Measurements from ENCODE around the gene AGXT2.
A peak's percentile ranks its signal among the peaks of the same experiment; 100 is the strongest.

The AGXT2 gene

DNA sequence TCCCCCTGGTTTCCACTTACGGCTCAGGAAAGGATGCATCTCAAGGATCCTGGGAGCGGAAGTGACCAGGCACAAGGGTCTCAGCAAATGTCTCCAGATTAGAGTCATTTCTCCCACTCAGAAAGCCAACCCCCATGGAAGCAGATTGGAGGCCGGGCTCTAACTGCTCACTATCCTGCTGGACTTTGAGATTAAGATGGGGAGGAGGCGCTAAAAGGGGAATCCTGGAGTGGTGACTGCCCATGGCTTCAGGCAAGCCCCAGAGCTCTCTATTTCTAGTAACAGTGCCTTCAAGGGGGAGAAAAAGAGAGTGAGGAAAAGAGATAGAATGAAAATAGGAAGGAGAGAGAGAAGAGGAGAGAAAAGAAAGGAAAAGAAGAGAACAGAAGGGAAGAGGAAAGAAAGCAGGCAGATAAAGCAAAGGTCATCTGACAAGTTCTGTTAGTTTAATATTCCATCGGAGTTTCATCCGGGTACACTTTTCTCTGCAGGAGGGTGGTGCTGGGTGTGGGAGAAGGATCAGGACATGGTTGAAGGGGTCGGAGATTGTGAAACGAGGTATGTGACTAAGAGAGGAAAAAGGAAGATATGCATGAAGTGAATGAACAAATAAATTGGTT, at the start of gene AGXT2:
AGXT2 (minus strand) TSS at position 165 of the 620 bp plus-strand sequence; CDS start at position 108, 57 bp downstream.
- no peak for DNase-seq (ENCODE audit: low read depth)

DNA sequence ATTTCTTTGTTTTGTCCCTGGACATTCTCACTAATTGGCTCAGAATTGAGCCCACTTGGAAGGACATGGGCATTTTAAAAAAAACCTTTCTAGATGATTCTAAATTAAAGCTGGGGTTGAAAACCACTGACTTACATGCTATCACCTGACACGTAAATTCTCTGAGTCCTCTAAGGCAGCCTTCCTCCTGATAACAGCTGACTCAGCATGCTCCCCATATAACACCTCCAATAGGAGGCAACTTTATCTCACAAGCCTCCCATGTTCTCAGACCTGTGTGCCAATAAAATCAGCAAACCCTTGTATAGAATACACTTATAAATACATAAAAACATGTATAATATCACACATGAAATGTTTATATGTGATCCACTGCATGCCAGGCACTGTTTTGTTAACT, 49.2 kb upstream of the AGXT2 start:
- DNase-seq (ENCODE audit: low read depth), result no peak

GRCh38 chr5:35096216-35096615, 48.5 kb upstream of the AGXT2 start:
- peak; percentile 38 for DNase-seq (ENCODE audit: low read depth)

- no peak for DNase-seq (ENCODE audit: low read depth)
These were observed 47.6 kb upstream of the AGXT2 start for GRCh38 chr5:35095366-35095765.

DNA sequence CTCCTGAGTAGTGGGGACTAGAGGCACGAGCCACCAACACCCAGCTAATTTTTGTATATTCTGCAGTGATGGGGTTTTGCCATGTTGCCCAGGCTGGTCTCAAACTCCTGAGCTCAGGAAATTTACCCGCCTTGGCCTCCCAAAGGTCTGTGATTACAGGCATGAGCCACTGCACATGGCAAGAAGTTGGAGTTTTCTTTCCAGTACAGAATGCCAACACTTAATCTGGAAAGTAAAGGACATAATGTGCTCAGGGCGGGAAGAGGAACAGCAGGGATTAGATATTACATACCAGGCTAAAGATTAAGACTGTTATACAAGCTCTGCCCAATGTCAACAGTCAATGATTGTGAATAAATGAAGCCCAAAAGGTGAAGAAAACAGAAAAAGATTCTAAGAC, 47.2 kb upstream of the AGXT2 start:
- no peak for DNase-seq (ENCODE audit: low read depth)

DNA sequence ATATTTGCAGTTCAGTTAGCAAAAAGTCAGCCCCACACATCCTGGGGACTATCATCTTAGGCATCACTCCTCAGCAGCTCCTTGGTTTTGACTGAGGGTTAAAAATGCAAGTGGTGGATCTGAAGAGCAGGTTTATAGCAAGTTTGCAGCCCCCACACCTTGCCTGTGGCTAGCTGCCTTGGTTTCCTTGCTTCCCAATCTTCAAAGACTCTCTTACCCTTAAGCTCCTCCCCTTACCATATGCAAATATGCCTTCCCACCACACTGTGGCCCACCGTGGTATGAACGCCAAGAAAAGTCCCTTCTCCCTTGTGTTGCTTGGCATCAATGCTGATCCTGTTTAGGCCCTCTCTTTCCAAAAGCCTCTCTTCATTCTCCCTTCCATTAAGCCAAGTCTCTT, 45.0 kb upstream of the AGXT2 start:
- no peak for DNase-seq (ENCODE audit: low read depth)

- DNase-seq (ENCODE audit: low read depth), result no peak
These were observed 44.0 kb upstream of the AGXT2 start for GRCh38 chr5:35091704-35092103.

DNA sequence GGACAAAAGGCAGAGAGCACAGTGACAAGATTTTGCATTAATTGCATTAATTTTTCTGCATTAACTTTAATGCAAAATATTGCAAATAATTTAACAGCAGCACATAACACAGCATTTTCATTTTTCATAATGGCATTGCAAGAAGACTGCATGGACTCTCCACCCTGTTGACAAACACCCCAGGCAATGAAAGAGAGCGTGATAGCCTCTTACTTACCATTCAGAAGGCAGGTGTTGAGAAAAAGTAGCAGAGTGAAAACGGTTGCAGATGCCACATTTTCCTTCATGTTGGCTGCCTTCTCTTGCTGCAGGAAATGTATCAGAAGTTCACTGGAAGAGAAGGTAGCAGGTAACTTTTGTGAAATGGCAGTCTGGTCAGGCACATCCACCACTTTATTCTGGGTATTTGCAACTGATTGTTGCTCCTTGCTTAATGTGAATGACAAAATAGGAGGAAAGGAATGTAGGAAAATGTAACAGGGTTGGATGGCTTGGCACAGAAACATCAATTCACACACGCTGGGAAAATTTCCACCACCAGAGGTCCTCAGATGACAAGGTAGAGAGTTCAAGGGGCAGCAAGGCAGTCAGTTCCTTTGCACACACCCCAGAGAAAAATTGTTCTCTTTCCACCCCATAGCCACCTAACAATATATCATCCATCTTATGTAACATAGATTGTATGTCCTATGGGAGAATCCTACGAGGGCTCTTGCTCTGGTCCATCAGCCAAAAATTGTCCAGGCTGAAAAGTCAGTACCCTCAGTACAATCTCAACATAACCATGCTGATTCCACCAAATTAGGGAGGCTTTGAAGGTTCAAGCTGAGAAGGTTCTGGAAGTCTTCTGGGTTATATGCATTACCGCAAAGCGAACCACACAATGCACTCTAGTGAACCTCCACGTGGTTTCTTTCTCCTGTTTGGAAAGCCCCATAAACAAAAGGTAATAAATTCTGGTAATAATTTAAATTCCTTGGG, 41.9 kb upstream of the AGXT2 start:
- peak; percentile 77 for DNase-seq (ENCODE audit: low read depth)

DNA sequence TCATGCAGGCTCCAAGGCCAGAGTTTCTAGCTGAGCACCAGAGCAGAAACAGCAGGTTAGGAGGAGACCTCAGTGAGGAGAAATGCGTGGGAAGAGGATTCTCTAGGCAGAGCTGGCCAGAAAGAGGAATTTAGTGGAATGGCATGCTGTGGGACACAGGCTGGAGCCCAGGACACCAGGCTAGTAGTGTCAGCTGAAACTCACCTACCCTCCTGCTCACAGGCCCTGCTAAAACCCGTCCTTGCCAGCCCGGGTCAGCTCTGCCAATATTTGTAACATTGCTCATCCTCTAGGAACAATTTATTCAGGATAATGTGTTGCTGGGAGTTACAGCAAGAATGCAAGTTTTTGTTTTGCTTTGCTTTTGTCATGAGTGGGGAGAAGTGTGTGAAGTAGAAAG, 40.2 kb upstream of the AGXT2 start:
- DNase-seq (ENCODE audit: low read depth), result peak; percentile 40

DNA sequence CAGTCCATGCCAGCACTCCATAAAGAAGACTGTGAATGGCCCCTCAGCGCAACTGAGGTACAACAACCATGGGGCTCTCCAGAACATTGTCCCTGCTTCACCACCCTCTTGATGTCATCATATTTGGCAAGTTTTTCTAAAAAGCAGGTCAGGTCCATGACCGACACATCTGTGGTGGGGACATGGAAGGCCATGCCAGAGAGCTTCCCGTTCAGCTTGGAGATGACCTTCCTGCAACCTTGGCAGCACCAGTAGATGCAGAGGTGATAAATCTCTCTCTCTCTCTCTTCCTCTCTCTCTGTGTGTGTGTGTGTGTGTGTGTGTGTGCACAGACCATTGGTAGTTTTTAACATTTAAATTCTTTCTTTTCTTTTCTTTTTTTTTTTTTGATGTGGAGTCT, 35.4 kb upstream of the AGXT2 start:
- no peak for DNase-seq (ENCODE audit: low read depth)

GRCh38 chr5:35082530-35082929, 34.8 kb upstream of the AGXT2 start:
- no peak for DNase-seq (ENCODE audit: low read depth)

GRCh38 chr5:35081134-35081533, 33.4 kb upstream of the AGXT2 start:
- DNase-seq (ENCODE audit: low read depth), result no peak

DNA sequence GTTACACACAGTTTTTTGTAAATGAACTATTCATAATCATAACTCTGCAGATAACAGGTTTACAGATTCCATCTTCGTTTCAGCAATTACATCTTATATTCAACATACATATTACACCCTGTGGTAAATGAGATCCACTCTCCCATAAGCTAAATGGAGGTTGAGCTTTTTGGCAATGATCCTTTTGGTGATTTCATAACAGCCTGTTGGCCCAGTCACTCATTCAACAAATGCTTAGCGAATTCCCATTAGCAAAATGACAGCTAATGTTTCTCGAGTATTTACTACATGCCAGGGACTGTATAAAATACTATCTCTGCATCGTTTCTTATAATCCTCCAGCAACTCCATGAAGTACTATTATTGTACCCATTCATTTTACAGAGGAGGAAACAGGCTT, 25.4 kb upstream of the AGXT2 start:
- DNase-seq (ENCODE audit: low read depth), result no peak

DNA sequence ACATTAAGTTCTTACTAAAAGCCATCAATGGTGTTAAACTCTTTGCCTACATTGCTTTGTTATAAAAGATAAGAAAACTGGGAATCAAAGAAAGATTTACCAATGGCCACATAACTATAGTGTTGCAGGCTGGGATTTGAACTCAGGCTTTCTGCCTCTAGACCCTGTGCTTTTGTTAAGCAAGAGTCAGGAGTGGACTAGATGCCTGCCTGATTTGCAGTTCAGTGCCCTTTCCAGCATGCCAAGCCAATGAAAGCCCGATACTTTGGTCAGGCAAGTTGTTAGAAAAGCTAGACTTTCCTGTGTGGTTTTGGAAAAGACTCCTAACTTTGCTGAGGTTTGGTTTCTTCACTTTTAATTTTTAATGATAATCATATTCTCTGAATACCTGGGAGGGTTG, 21.4 kb upstream of the AGXT2 start:
- no peak for DNase-seq (ENCODE audit: low read depth)

GRCh38 chr5:35067985-35068384, 20.2 kb upstream of the AGXT2 start:
- no peak for DNase-seq (ENCODE audit: low read depth)

DNA sequence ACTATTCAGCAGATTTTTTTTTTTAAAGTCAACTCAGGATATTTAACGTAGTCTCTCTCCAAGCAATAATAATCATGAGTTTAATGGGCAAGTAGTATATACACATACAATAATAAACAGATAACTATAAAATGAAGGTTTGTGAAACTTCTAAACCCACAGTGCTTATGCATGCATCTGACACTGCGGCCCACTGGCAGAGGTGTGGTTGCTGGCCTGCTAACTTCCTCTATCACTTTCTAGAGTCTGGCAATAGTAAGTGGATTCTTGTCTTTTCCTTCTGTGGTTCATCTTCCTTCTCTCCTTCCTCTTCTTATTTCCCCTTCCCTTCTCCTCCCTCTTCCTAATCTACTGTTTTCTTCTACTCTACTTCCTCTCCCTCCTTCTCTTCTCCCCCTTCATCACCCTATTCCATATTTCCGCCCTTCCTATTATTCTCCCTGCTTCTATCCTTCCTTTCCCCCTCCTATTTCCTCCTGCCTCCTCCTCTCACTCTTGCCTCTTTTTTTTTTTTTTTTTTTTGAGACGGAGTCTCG, 18.6 kb upstream of the AGXT2 start:
- DNase-seq (ENCODE audit: low read depth), result no peak

- DNase-seq (ENCODE audit: low read depth), result no peak
These were observed 15.7 kb upstream of the AGXT2 start for GRCh38 chr5:35063414-35063813.

GRCh38 chr5:35061211-35061770, 13.5 kb upstream of the AGXT2 start:
- DNase-seq (ENCODE audit: low read depth), result no peak

GRCh38 chr5:35060236-35060635, 12.5 kb upstream of the AGXT2 start:
- DNase-seq (ENCODE audit: low read depth), result no peak

DNA sequence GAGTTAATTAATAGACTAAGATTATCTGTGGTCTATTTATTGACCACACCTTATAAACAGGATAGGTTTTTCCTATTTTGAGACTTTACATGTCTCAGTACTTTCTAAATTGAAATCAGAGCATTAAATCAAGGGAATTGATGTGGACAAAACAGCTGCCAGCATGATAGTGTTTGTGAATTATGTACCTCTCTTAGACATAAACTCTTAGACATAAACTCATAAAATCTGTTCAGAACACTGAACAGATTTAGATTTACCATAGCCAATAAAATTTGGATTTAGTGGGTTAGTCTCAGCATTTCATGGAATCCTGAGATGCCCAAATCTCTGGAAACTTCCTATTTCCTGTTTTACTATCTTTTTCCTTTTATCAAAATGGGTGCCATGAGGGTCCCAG, 11.5 kb upstream of the AGXT2 start:
- DNase-seq (ENCODE audit: low read depth), result no peak

DNA sequence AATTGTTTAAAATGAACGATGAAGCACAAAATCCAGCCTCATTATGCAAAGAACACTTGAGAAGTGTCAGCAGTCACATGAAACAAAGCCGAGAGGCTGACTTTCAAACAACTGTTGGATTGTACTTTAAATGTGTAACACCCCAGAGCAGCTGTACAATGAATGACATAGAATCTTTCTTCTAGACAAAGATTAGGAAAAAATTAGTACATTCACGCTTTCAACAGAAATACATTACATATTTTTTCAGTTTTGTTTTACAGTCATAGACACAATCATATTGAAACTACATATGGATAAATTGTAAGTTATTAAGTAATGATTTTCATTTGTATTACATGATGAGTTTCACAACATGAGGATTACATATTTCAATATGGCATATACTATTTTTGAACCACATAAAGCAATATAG, 10.6 kb upstream of the AGXT2 start:
- no peak for DNase-seq (ENCODE audit: low read depth)

DNA sequence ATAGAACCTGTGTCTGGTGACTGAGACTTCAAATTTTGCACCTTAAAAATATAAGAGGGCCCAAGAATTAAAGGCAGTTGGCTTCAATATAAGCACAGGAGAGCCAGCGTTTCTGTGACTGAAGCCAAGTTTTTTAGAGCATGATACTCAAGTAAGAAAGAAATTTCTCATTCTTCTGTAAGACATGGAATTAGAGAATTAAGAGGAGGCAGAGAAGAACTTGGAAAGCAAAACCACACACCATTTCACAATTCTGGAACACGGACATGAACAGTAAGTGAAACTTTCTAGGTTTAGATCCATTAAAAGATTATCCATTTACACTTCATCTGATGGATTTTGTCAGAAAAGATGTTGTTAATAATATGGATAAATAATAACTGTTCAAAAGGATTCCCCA, 8.9 kb upstream of the AGXT2 start:
- no peak for DNase-seq (ENCODE audit: low read depth)

- DNase-seq (ENCODE audit: low read depth), result no peak
These were observed 5.1 kb upstream of the AGXT2 start for GRCh38 chr5:35052838-35053237.

Measured in GM04504 (cell line).